DOHH2 (cell line): ENCODE measurements around the gene OLFM3.

Experiments used
- H3F3A ChIP-seq: fragments of 200-600 bp; sonication (generic), shearing (Covaris generic); 2 replicates; pipeline ENCODE4 v1.6.0; 2016; ENCODE audit warnings: antibody characterized with exemption, mild to moderate bottlenecking; ENCODE audit not compliant: control insufficient read depth, insufficient read depth
- H3K27ac ChIP-seq: fragments of 200-600 bp; sonication (generic); 2 replicates; pipeline ENCODE4 v1.5.1; 2014; ENCODE audit warnings: low read depth, mild to moderate bottlenecking, low read length, moderate library complexity
- H3K27me3 ChIP-seq: fragments of 200-600 bp; sonication (generic); 2 replicates; pipeline ENCODE4 v1.6.1; 2014; ENCODE audit warnings: mild to moderate bottlenecking, low read length, mixed read lengths; ENCODE audit not compliant: control insufficient read depth
- H3K36me3 ChIP-seq: fragments of 200-600 bp; sonication (generic); 2 replicates; pipeline ENCODE4 v1.6.1; 2014; ENCODE audit warnings: mild to moderate bottlenecking, low read length, moderate library complexity, mixed read lengths; ENCODE audit not compliant: control insufficient read depth
- H3K4me1 ChIP-seq: fragments of 200-600 bp; sonication (generic); 2 replicates; pipeline ENCODE4 v1.6.1; 2014; ENCODE audit warnings: mild to moderate bottlenecking, low read length, mixed read lengths; ENCODE audit not compliant: control insufficient read depth
- H3K4me2 ChIP-seq: fragments of 200-600 bp; sonication (generic); 2 replicates; pipeline ENCODE4 v1.6.0; 2014; ENCODE audit warnings: mild to moderate bottlenecking, low read length, moderate library complexity
- H3K4me3 ChIP-seq: fragments of 200-600 bp; sonication (generic); 2 replicates; pipeline ENCODE4 v1.5.1; 2014; ENCODE audit warnings: mild to moderate bottlenecking, low read length, mixed read lengths
- H3K79me2 ChIP-seq: fragments of 200-600 bp; sonication (generic); 2 replicates; pipeline ENCODE4 v1.6.1; 2014; ENCODE audit warnings: mild to moderate bottlenecking, low read length, mixed read lengths; ENCODE audit not compliant: control insufficient read depth
- H3K9me2 ChIP-seq: fragments of 200-600 bp; sonication (generic); replicated peaks from 2 replicates; pipeline ENCODE4 v1.6.1; 2014; ENCODE audit warnings: mild to moderate bottlenecking, low read length, mixed read lengths; ENCODE audit not compliant: control insufficient read depth
- H3K9me3 ChIP-seq: fragments of 200-600 bp; sonication (generic); 2 replicates; pipeline ENCODE4 v1.6.1; 2014; ENCODE audit warnings: antibody characterized with exemption, low read length, mixed read lengths; ENCODE audit not compliant: control insufficient read depth, insufficient read depth
- H4K20me1 ChIP-seq: fragments of 200-600 bp; sonication (generic); 2 replicates; pipeline ENCODE4 v1.6.0; 2014; ENCODE audit warnings: low read depth, mild to moderate bottlenecking, antibody characterized with exemption, low read length, moderate library complexity; ENCODE audit not compliant: control insufficient read depth, insufficient read depth
- EZH2phosphoT487 ChIP-seq: fragments of 200-600 bp; sonication (generic); IDR thresholded peaks from 2 replicates; pipeline ENCODE4 v1.6.1; 2017; ENCODE audit warnings: borderline replicate concordance, mild to moderate bottlenecking, antibody characterized with exemption, low read length, moderate library complexity, mixed read lengths
- TF ChIP-seq, protein P1 (sequence below): fragments of 200-600 bp; sonication (generic); IDR thresholded peaks from one replicate; pipeline ENCODE4 v1.5.1; 2014; ENCODE audit warnings: antibody characterized with exemption, mild to moderate bottlenecking, low read depth, low read length; ENCODE audit not compliant: poor library complexity, severe bottlenecking

Gene OLFM3

DNA sequence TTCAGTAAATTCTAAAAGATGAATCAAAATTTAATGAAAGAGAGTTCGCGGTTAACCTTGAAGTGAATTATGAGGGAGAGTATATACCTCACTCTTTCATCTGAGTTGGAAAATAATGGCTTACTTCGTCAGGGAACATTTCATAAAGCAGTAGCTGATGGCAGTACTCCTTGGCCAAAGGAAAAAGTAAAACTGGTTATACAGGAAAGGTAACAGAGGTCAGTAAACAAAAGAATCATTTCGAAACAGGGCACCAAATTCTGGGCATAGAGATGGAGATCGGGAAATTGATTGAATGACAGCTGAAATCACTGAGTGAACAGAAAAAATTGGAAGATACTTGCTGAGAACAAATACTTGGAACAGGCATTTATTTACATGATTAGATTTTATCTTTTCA, 199.0 kb downstream of the OLFM3 start:
- no peaks in the 10 kb centered on the region for H3K36me3 ChIP-seq
- no peak overlapping the region for H3K4me2 ChIP-seq
- 0 out of 2 replicates have a peak, but pooled peaks cover 2% of the 10 kb centered on the region for H3K27me3 ChIP-seq
- no peak overlapping the region for H3K27ac ChIP-seq
- H3K4me1 ChIP-seq = no peaks in the 10 kb centered on the region
- H3F3A ChIP-seq = no peaks in the 10 kb centered on the region
- H3K79me2 ChIP-seq = no peaks in the 10 kb centered on the region
- no peaks in the 10 kb centered on the region for H4K20me1 ChIP-seq
- no peak overlapping the region for H3K4me3 ChIP-seq
- no peaks in the 10 kb centered on the region for H3K9me3 ChIP-seq
- no peak for TF ChIP-seq EZH2phosphoT487
- TF ChIP-seq, protein P1, sequence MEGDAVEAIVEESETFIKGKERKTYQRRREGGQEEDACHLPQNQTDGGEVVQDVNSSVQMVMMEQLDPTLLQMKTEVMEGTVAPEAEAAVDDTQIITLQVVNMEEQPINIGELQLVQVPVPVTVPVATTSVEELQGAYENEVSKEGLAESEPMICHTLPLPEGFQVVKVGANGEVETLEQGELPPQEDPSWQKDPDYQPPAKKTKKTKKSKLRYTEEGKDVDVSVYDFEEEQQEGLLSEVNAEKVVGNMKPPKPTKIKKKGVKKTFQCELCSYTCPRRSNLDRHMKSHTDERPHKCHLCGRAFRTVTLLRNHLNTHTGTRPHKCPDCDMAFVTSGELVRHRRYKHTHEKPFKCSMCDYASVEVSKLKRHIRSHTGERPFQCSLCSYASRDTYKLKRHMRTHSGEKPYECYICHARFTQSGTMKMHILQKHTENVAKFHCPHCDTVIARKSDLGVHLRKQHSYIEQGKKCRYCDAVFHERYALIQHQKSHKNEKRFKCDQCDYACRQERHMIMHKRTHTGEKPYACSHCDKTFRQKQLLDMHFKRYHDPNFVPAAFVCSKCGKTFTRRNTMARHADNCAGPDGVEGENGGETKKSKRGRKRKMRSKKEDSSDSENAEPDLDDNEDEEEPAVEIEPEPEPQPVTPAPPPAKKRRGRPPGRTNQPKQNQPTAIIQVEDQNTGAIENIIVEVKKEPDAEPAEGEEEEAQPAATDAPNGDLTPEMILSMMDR = no peak
- no peaks in the 10 kb centered on the region for H3K9me2 ChIP-seq

DNA sequence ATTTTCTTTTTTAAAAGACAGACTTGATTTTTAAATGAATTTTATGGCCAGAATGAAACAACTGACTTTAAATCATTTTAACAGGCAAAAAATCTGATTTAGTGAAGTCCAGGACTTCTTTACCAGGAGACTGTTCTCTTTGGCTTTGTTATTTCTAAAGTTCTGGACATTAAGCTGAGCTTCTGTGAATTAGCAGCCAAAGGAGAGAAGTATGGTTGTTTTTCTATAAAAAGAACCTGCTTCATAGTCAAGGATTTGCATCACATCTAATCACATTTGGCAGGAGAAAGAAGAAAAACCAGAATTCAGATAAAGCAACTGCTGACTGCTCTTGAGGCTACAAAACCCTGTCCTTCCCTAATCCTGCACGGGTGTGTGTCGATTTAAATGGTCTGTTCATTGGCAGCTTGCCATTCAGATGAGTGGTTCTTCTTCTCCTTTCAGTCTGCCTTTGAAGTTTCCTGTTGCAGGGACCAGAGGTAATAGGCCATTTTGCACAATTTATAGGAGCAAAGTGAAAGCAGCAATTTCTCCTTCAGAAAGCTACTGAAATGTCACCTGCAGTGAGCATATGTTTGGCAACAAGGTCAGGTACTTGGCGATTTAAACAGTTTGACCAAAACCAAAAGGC, 215.4 kb downstream of the OLFM3 start:
- H3K27me3 ChIP-seq = no peaks in the 10 kb centered on the region
- no peaks in the 10 kb centered on the region for H3K9me2 ChIP-seq
- no peaks in the 10 kb centered on the region for H3K36me3 ChIP-seq
- no peak overlapping the region for H3K4me2 ChIP-seq
- H4K20me1 ChIP-seq = no peaks in the 10 kb centered on the region
- no peaks in the 10 kb centered on the region for H3K4me1 ChIP-seq
- no peaks in the 10 kb centered on the region for H3F3A ChIP-seq
- H3K9me3 ChIP-seq = no peaks in the 10 kb centered on the region
- H3K79me2 ChIP-seq = no peaks in the 10 kb centered on the region
- no peak overlapping the region for H3K27ac ChIP-seq
- TF ChIP-seq EZH2phosphoT487 = no peak
- TF ChIP-seq, protein P1 = no peak
- no peak overlapping the region for H3K4me3 ChIP-seq

DNA sequence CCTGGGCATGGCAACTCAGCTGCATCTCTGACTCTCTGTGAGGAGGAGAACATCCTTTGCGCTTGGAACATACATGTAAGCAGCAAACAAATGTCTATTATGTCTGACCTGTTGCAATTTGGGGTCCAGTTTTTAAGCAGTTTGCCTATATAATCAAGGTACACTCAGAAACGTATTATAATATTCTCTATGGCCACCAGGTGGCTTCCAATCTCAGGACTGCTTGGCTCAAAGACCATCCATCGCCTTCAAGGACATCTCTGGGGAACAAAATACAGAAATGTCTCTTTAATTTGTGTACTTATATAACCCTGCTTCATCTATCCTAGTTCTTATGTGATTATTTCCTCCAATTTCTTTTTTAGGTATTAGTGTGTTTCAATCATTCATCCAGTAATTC, 227.2 kb downstream of the OLFM3 start:
- no peak overlapping the region for H3K4me3 ChIP-seq
- H3K9me3 ChIP-seq = no peaks in the 10 kb centered on the region
- H3K9me2 ChIP-seq = no peaks in the 10 kb centered on the region
- H3K27ac ChIP-seq = no peak overlapping the region
- H3K36me3 ChIP-seq = no peaks in the 10 kb centered on the region
- no peak overlapping the region for H3K4me2 ChIP-seq
- H3K79me2 ChIP-seq = no peaks in the 10 kb centered on the region
- no peaks in the 10 kb centered on the region for H4K20me1 ChIP-seq
- no peaks in the 10 kb centered on the region for H3F3A ChIP-seq
- no peaks in the 10 kb centered on the region for H3K27me3 ChIP-seq
- no peak for TF ChIP-seq EZH2phosphoT487
- TF ChIP-seq, protein P1 = peak; percentile 66
- H3K4me1 ChIP-seq = no peaks in the 10 kb centered on the region
